ENCODE data around the gene MEAK7. TPM values are rescaled to one million over a fixed set of nuclear protein-coding genes. Genes with fewer than 3 reads are reported as not detected.
A peak's percentile ranks its signal among the peaks of the same experiment; 100 is the strongest.

MEAK7 gene, protein sequence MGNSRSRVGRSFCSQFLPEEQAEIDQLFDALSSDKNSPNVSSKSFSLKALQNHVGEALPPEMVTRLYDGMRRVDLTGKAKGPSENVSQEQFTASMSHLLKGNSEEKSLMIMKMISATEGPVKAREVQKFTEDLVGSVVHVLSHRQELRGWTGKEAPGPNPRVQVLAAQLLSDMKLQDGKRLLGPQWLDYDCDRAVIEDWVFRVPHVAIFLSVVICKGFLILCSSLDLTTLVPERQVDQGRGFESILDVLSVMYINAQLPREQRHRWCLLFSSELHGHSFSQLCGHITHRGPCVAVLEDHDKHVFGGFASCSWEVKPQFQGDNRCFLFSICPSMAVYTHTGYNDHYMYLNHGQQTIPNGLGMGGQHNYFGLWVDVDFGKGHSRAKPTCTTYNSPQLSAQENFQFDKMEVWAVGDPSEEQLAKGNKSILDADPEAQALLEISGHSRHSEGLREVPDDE
- total RNA-seq (2021; fragmentation: NEBNext Ultra II Directional; extraction: Animal tissue kit (Norgen Biotek cat#: 25700)) (19.0 and 19.6 TPM in 2 replicates), polyA plus RNA-seq (2011; rRNA removed) (9.6 and 13.6 TPM in 2 replicates), polyA minus RNA-seq (2011; rRNA and poly(A)+ RNA removed) (15.7 and 18.2 TPM in 2 replicates)
- polyA plus RNA-seq (2011; cell fraction: cytosol; rRNA removed): 14.1 TPM
- polyA plus RNA-seq (2011; cell fraction: nucleus; rRNA removed): 14.5 TPM
- polyA plus RNA-seq (2012, experiment 1 of 2): 12.3 to 15.0 TPM (median 12.8 TPM) in 4 replicates
- polyA plus RNA-seq (2012, experiment 2 of 2): 6.5 TPM
- 6.0 TPM for polyA plus RNA-seq (2013, experiment 1 of 2)
- polyA plus RNA-seq (2013, experiment 2 of 2): 5.3 TPM
- 18.6 TPM for polyA minus RNA-seq (2011; cell fraction: cytosol; rRNA and poly(A)+ RNA removed)
- polyA minus RNA-seq (2011; cell fraction: nucleus; rRNA and poly(A)+ RNA removed): 16.5 TPM
- long read RNA-seq, experiment 1, partial matches to known transcripts: 7 of 10 reads
- long read RNA-seq, experiment 1, other reads (novel, unspliced or antisense): 3 of 10 reads
- long read RNA-seq, experiment 2, full-length matches to known transcripts: 2 of 5 reads
- long read RNA-seq, experiment 2, partial matches to known transcripts: 0 of 5 reads
- long read RNA-seq, experiment 2, other reads (novel, unspliced or antisense): 3 of 5 reads

DNA sequence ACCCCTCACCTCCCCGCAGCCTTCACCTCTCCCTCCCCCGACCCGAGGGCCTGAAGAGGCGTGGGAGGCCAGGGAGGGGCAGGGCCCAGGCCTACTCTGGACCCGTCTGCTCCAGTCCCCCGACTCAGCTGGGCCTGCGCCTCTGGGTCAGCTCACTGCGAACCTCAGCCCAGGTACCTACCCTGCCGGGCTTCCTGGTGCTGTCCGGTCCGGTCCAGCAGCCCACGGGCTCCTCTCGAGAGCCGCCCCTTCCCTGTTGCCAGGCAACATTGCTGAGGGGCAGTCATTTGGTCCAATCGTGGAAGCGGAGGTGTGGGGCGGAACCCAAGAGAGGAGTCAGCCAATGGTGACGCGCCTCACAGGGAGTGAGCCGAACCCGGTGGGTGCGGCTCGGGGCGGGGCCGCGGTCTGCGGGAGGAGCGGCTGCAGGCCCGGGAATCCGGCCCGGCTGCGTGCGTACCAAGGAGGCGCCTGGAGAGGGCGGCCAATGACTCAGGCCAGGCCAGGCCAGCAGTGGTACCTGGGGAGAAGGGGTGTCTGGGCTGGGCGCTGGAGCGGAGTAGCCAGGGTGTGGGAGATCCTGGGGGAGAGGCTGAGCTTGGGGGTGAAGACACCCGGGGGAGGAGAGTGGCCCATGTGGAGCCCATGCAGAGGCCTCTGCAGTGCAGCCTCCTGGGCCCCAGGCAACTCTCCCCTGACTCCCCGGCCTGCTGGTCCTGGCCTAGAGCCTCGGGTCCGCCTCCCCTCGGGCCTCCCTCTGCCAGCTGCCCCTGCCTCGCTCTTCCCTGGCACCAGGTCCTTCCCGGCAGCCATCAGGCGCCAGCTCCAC is at the start of gene MEAK7:
Gene MEAK7 (minus strand): TSS at position 240 of the 829 bp plus-strand sequence. CDS start 6,573 bp downstream, outside the sequence.
- FAIRE-seq: no peak
- H3K9ac ChIP-seq (replicated peaks in 1 of 4; ENCODE audit: extremely low read depth in 1 of 4, low read depth in 3 of 4, low read length in 3 of 4): peak within 1 kb of the TSS in 2 of 4 experiments; percentile 24 to 36; a peak in 3 of 7 replicates
- no peak within 1 kb of the TSS for H3K14ac ChIP-seq (ENCODE audit: insufficient read length)
- H4K5ac ChIP-seq (ENCODE audit: insufficient read length, low read depth, low read length): peak within 1 kb of the TSS; percentile 81
- peaks cover 9% of the 10 kb centered on the region; the same call in 1 of the 2 replicates for H3K23me2 ChIP-seq (ENCODE audit: low read depth, low read length)
- ChIA-PET POLR2A (ENCODE audit: partially characterized antibody) (interaction anchor here (0.6 to 1.0 kb wide), 3 partner anchors 10 to 221 kb away, joined by 3 to 4 read pairs (median 4); no protein-coding TSS in a partner anchor), CTCF (ENCODE audit: partially characterized antibody) (interaction anchor here (1.0 to 9.7 kb wide), 22 partner anchors 10 to 468 kb away, joined by 3 to 64 read pairs (median 6); no protein-coding TSS in a partner anchor)
- H3K36me3 ChIP-seq (ENCODE audit: control insufficient read depth in 2 of 4, insufficient read depth in 4 of 4, low read length in 3 of 4): no peaks in the 10 kb centered on the region
- no peaks in the 10 kb centered on the region for H3K27me3 ChIP-seq (replicated peaks in 1 of 4; ENCODE audit: control insufficient read depth in 3 of 4, extremely low read depth in 1 of 4, insufficient read depth in 3 of 4, low read length in 3 of 4)
- H3K23ac ChIP-seq (ENCODE audit: insufficient read length): no peak within 1 kb of the TSS
- no peak within 1 kb of the TSS for H2BK120ac ChIP-seq (replicated peaks; ENCODE audit: low read depth, low read length)
- peak within 1 kb of the TSS; percentile 95 for H3K18ac ChIP-seq (ENCODE audit: extremely low read depth, low read length)
- peak within 1 kb of the TSS; percentile 75 for H2BK12ac ChIP-seq (ENCODE audit: low read depth, low read length)
- H2BK20ac ChIP-seq (ENCODE audit: low read length): no peak within 1 kb of the TSS
- H3K4me2 ChIP-seq (ENCODE audit: insufficient read depth in 1 of 2, low read depth in 2 of 2, low read length in 2 of 2): peak within 1 kb of the TSS; percentile 88 to 90
- WGBS, 2 experiments (ENCODE audit: extremely low coverage in 1 of 2, insufficient coverage in 1 of 2, insufficient read length in 1 of 2, insufficient replicate concordance in 2 of 2, low coverage in 1 of 2, low lambda C conversion rate in 2 of 2, missing lambda C conversion rate in 1 of 2): 9% methylated on average over 41 of the region's 45 CpGs; no CpG with 5 or more reads in 1 of the 2 experiments
- no peaks in the 10 kb centered on the region for H3K9me3 ChIP-seq (ENCODE audit: insufficient read depth in 2 of 2, low read depth in 1 of 2, low read length in 1 of 2)
- peaks cover 0 to 4% of the 10 kb centered on the region in 2 experiments; a peak in 1 of 4 replicates for H3K79me2 ChIP-seq (ENCODE audit: control insufficient read depth in 1 of 2, insufficient read depth in 2 of 2, low read length in 2 of 2)
- peak; percentile 93 to 100 for DNase-seq (ENCODE audit: low read depth in 1 of 2, low spot score in 2 of 2)
- peak within 1 kb of the TSS; percentile 91 for H3K56ac ChIP-seq (replicated peaks; ENCODE audit: insufficient read length, low read depth, low read length)
- peaks cover 0 to 18% (median 13%) of the 10 kb centered on the region in 4 experiments; a peak in 5 of 7 replicates for H3K4me1 ChIP-seq (replicated peaks in 1 of 4; ENCODE audit: control insufficient read depth in 3 of 4, insufficient read depth in 4 of 4, low read length in 3 of 4)
- peak within 1 kb of the TSS; percentile 65 to 96 (median 93) for H3K4me3 ChIP-seq (ENCODE audit: extremely low read depth in 1 of 4, insufficient read depth in 2 of 4, low read depth in 3 of 4, low read length in 4 of 4)
- peak within 1 kb of the TSS; percentile 84 for H4K91ac ChIP-seq (replicated peaks; ENCODE audit: insufficient read length, low read length)
- H4K20me1 ChIP-seq (replicated peaks in 1 of 2; ENCODE audit: control insufficient read depth in 1 of 2, insufficient read depth in 2 of 2, low read length in 2 of 2): no peaks in the 10 kb centered on the region
- peak within 1 kb of the TSS; percentile 44; the same call in 1 of the 2 replicates for H3K27ac ChIP-seq (ENCODE audit: low read depth, low read length)
- H3K79me1 ChIP-seq (ENCODE audit: low read depth, low read length): no peaks in the 10 kb centered on the region
- peak within 1 kb of the TSS; percentile 67; the same call in 1 of the 2 replicates for H2AFZ ChIP-seq (ENCODE audit: low read length)
- 0 out of 2 replicates have a peak within 1 kb of the TSS, but pooled peaks have one; percentile 86 for H2AK5ac ChIP-seq (ENCODE audit: low read depth, low read length)
- peak within 1 kb of the TSS; percentile 1 for H3K4ac ChIP-seq (replicated peaks; ENCODE audit: insufficient read length, low read depth, low read length)
- peak within 1 kb of the TSS; percentile 81 for H4K8ac ChIP-seq (ENCODE audit: extremely low read depth, insufficient read depth, low read length)
- H2BK5ac ChIP-seq (ENCODE audit: low read depth, low read length): peak within 1 kb of the TSS; percentile 40
- H2BK15ac ChIP-seq (ENCODE audit: low read length): peak within 1 kb of the TSS; percentile 88; the same call in 1 of the 2 replicates
- TF ChIP-seq CREB1 (IDR thresholded peaks at IDR 0.05): no peak; the same call in 1 of the 2 replicates
- TF ChIP-seq POLR2A (IDR thresholded peaks at IDR 0.05; ENCODE audit: control extremely low read depth in 1 of 2, low read depth in 2 of 2, low read length in 2 of 2): peak in 1 of 2 experiments; percentile 73; a peak in 2 of 3 replicates
